Loucy (cell line): Measurements from ENCODE around the gene CLDN5.

Experiments
- H2AFZ ChIP-seq: fragments of 200-600 bp; sonication (generic); 2 replicates; pipeline ENCODE4 v1.6.0; 2016; ENCODE audit warnings: antibody characterized with exemption, mild to moderate bottlenecking, low read length, moderate library complexity
- H3F3A ChIP-seq: fragments of 200-600 bp; 2 replicates; pipeline ENCODE4 v1.6.0; 2016; ENCODE audit warnings: antibody characterized with exemption, low read depth, mild to moderate bottlenecking
- H3K27me3 ChIP-seq: fragments of 200-600 bp; sonication (generic); 2 replicates; pipeline ENCODE4 v1.6.1; 2014; ENCODE audit warnings: low read length, mild to moderate bottlenecking; ENCODE audit not compliant: insufficient read depth, poor library complexity, severe bottlenecking
- H3K36me3 ChIP-seq: fragments of 200-600 bp; sonication (generic); 2 replicates; pipeline ENCODE4 v1.6.1; 2016; ENCODE audit warnings: low read length; ENCODE audit not compliant: insufficient read depth
- H3K4me1 ChIP-seq: fragments of 200-600 bp; sonication (generic); 2 replicates; pipeline ENCODE4 v1.5.1; 2014; ENCODE audit warnings: low read length, mild to moderate bottlenecking; ENCODE audit not compliant: insufficient read depth, poor library complexity, severe bottlenecking
- H3K4me2 ChIP-seq: fragments of 200-600 bp; sonication (generic); 2 replicates; pipeline ENCODE4 v1.6.0; 2014; ENCODE audit warnings: antibody characterized with exemption, low read length, low read depth, mild to moderate bottlenecking; ENCODE audit not compliant: poor library complexity, severe bottlenecking
- H3K4me3 ChIP-seq: fragments of 200-600 bp; sonication (generic); 2 replicates; pipeline ENCODE4 v1.5.1; 2014; ENCODE audit warnings: low read length, mild to moderate bottlenecking, mixed read lengths; ENCODE audit not compliant: poor library complexity, severe bottlenecking
- H3K79me2 ChIP-seq: fragments of 200-600 bp; sonication (generic); 2 replicates; pipeline ENCODE4 v1.6.1; 2014; ENCODE audit warnings: low read length; ENCODE audit not compliant: insufficient read depth
- H3K9ac ChIP-seq: fragments of 200-600 bp; sonication (generic); 2 replicates; pipeline ENCODE4 v1.6.0; 2014; ENCODE audit warnings: mild to moderate bottlenecking, low read depth, low read length, moderate library complexity; ENCODE audit not compliant: poor library complexity, severe bottlenecking
- H3K9me2 ChIP-seq: fragments of 200-600 bp; sonication (generic); replicated peaks from 2 replicates; pipeline ENCODE4 v1.6.1; 2016; ENCODE audit warnings: low read depth, low read length, mixed read lengths
- H3K9me3 ChIP-seq: fragments of 200-600 bp; sonication (generic); 2 replicates; pipeline ENCODE4 v1.6.1; 2014; ENCODE audit warnings: mild to moderate bottlenecking, antibody characterized with exemption, low read length, low read depth; ENCODE audit not compliant: insufficient read depth
- H4K20me1 ChIP-seq: fragments of 200-600 bp; sonication (generic); 2 replicates; pipeline ENCODE4 v1.6.0; 2014; ENCODE audit warnings: antibody characterized with exemption, low read length, mild to moderate bottlenecking; ENCODE audit not compliant: insufficient read depth, poor library complexity, severe bottlenecking
- EZH2phosphoT487 ChIP-seq: fragments of 200-600 bp; IDR thresholded peaks from 2 replicates; pipeline ENCODE4 v1.6.1; 2018; ENCODE audit warnings: antibody characterized with exemption, mild to moderate bottlenecking, moderate library complexity, borderline replicate concordance
- TF ChIP-seq, protein P1 (sequence below): fragments of 200-600 bp; sonication (generic); conservative IDR thresholded peaks from 2 replicates; pipeline ENCODE4 v1.5.1; 2014; ENCODE audit warnings: mild to moderate bottlenecking, antibody characterized with exemption, low read length

The CLDN5 gene

GRCh38 chr22:19503869-19504268 lies 20.3 kb downstream of the CLDN5 start:
- H3K36me3 ChIP-seq: peaks cover 28% of the 10 kb centered on the region; the same call in 1 of the 2 replicates
- TF ChIP-seq, protein P1, sequence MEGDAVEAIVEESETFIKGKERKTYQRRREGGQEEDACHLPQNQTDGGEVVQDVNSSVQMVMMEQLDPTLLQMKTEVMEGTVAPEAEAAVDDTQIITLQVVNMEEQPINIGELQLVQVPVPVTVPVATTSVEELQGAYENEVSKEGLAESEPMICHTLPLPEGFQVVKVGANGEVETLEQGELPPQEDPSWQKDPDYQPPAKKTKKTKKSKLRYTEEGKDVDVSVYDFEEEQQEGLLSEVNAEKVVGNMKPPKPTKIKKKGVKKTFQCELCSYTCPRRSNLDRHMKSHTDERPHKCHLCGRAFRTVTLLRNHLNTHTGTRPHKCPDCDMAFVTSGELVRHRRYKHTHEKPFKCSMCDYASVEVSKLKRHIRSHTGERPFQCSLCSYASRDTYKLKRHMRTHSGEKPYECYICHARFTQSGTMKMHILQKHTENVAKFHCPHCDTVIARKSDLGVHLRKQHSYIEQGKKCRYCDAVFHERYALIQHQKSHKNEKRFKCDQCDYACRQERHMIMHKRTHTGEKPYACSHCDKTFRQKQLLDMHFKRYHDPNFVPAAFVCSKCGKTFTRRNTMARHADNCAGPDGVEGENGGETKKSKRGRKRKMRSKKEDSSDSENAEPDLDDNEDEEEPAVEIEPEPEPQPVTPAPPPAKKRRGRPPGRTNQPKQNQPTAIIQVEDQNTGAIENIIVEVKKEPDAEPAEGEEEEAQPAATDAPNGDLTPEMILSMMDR: peak; percentile 37
- TF ChIP-seq EZH2phosphoT487: no peak
- H4K20me1 ChIP-seq: no peaks in the 10 kb centered on the region

GRCh38 chr22:19503367-19503766 lies 20.8 kb downstream of the CLDN5 start:
- no peaks in the 10 kb centered on the region for H3K79me2 ChIP-seq
- peaks cover 32% of the 10 kb centered on the region for H3K4me1 ChIP-seq
- H3K4me2 ChIP-seq: no peak overlapping the region
- no peaks in the 10 kb centered on the region for H3F3A ChIP-seq
- H3K9me2 ChIP-seq: no peaks in the 10 kb centered on the region
- TF ChIP-seq, protein P1: no peak
- TF ChIP-seq EZH2phosphoT487: no peak
- no peak overlapping the region for H3K9ac ChIP-seq
- no peak overlapping the region for H2AFZ ChIP-seq
- no peaks in the 10 kb centered on the region for H4K20me1 ChIP-seq
- no peaks in the 10 kb centered on the region for H3K27me3 ChIP-seq
- no peaks in the 10 kb centered on the region for H3K9me3 ChIP-seq
- no peak overlapping the region for H3K4me3 ChIP-seq
- H3K36me3 ChIP-seq: peaks cover 30% of the 10 kb centered on the region; the same call in 1 of the 2 replicates

More at GRCh38 chr22:19503869-19504268, 20.3 kb downstream of the CLDN5 start:
- Histone ChIP-seq H3K9me2 (no peaks in the 10 kb centered on the region), H3K4me1 (peaks cover 32% of the 10 kb centered on the region), H3F3A (no peaks in the 10 kb centered on the region), H3K27me3 (no peaks in the 10 kb centered on the region), H3K4me3 (no peak overlapping the region), H3K9me3 (no peaks in the 10 kb centered on the region), H3K4me2 (no peak overlapping the region), H3K79me2 (no peaks in the 10 kb centered on the region), H2AFZ (no peak overlapping the region), H3K9ac (no peak overlapping the region)

GRCh38 chr22:19501897-19502447 lies 22.2 kb downstream of the CLDN5 start:
- no peak overlapping the region for H3K4me3 ChIP-seq
- H4K20me1 ChIP-seq: no peaks in the 10 kb centered on the region
- no peaks in the 10 kb centered on the region for H3K9me3 ChIP-seq
- no peak overlapping the region for H3K9ac ChIP-seq
- no peaks in the 10 kb centered on the region for H3K9me2 ChIP-seq
- H3F3A ChIP-seq: no peaks in the 10 kb centered on the region
- no peak overlapping the region for H3K4me2 ChIP-seq
- H3K79me2 ChIP-seq: no peaks in the 10 kb centered on the region
- TF ChIP-seq EZH2phosphoT487: no peak
- TF ChIP-seq, protein P1: no peak
- H3K36me3 ChIP-seq: peaks cover 34% of the 10 kb centered on the region; the same call in 1 of the 2 replicates
- H3K4me1 ChIP-seq: peaks cover 32% of the 10 kb centered on the region
- H2AFZ ChIP-seq: no peak overlapping the region
- H3K27me3 ChIP-seq: no peaks in the 10 kb centered on the region
